Neural cell (in vitro differentiated cells): ENCODE results near the gene PSMG1. TPM values are rescaled to one million over a fixed set of nuclear protein-coding genes. Genes with fewer than 3 reads are reported as not detected.

Source experiments
- H2AFZ ChIP-seq: fragments of 200-600, 300-800 bp; sonication (generic), shearing (Covaris generic); 2 replicates; pipeline ENCODE4 v1.6.0; 2014; ENCODE audit warnings: low read depth, mild to moderate bottlenecking, antibody characterized with exemption, low read length, moderate library complexity
- H3F3A ChIP-seq: fragments of 200-600 bp; shearing (Covaris generic); 2 replicates; pipeline ENCODE4 v1.6.1; 2016; ENCODE audit warnings: mild to moderate bottlenecking, moderate library complexity, mixed read lengths, antibody characterized with exemption, low read length; ENCODE audit not compliant: insufficient read depth, poor library complexity, severe bottlenecking
- H3K27ac ChIP-seq: fragments of 200-600, 300-800 bp; sonication (generic), shearing (Covaris generic); 2 replicates; pipeline ENCODE4 v1.5.1; 2014; ENCODE audit warnings: mild to moderate bottlenecking, low read length, moderate library complexity
- H3K27me3 ChIP-seq: fragments of 300-800, 200-600 bp; sonication (generic), shearing (Covaris generic); 2 replicates; pipeline ENCODE4 v1.6.0; 2014; ENCODE audit warnings: mild to moderate bottlenecking, low read depth, low read length, moderate library complexity; ENCODE audit not compliant: insufficient read depth
- H3K36me3 ChIP-seq: fragments of 300-800, 200-600 bp; sonication (generic), shearing (Covaris generic); 2 replicates; pipeline ENCODE4 v1.5.1; 2014; ENCODE audit warnings: mild to moderate bottlenecking, antibody characterized with exemption, low read length, moderate library complexity; ENCODE audit not compliant: insufficient read depth
- H3K4me2 ChIP-seq: fragments of 300-800, 200-600 bp; sonication (generic), shearing (Covaris generic); 2 replicates; pipeline ENCODE4 v1.6.0; 2014; ENCODE audit warnings: mild to moderate bottlenecking, low read length
- H3K4me3 ChIP-seq: fragments of 300-800, 200-600 bp; sonication (generic), shearing (Covaris generic); 2 replicates; pipeline ENCODE4 v1.5.1; 2014; ENCODE audit warnings: mild to moderate bottlenecking, low read length, moderate library complexity
- H3K79me2 ChIP-seq: fragments of 200-600 bp; shearing (Covaris generic); replicated peaks from 2 replicates; pipeline ENCODE4 v1.6.0; 2014; ENCODE audit warnings: mild to moderate bottlenecking, low read length, moderate library complexity; ENCODE audit not compliant: insufficient read depth
- H3K9ac ChIP-seq: fragments of 300-800, 200-600 bp; sonication (generic), shearing (Covaris generic); 2 replicates; pipeline ENCODE4 v1.6.1; 2016; ENCODE audit warnings: mild to moderate bottlenecking, low read length, mixed read lengths
- H3K9me2 ChIP-seq: fragments of 200-600 bp; shearing (Covaris generic); 2 replicates; pipeline ENCODE4 v1.6.1; 2016; ENCODE audit warnings: mild to moderate bottlenecking, low read length, mixed read lengths; ENCODE audit not compliant: insufficient read depth
- H3K9me3 ChIP-seq: fragments of 200-600, 300-800 bp; sonication (generic), shearing (Covaris generic); 2 replicates; pipeline ENCODE4 v1.6.1; 2016; ENCODE audit warnings: mild to moderate bottlenecking, mixed run types, low read length, moderate library complexity, mixed read lengths
- H4K20me1 ChIP-seq: fragments of 200-600 bp; shearing (Covaris generic); 2 replicates; pipeline ENCODE4 v1.6.1; 2016; ENCODE audit warnings: mild to moderate bottlenecking, mixed run types; ENCODE audit not compliant: insufficient read depth
- EP300 ChIP-seq: fragments of 450-650 bp; conservative IDR thresholded peaks from 2 replicates; pipeline ENCODE4 v1.6.1; 2014; ENCODE audit warnings: antibody characterized with exemption, mild to moderate bottlenecking, moderate library complexity; ENCODE audit not compliant: poor library complexity, severe bottlenecking
- EZH2 ChIP-seq: fragments of 200-600, 300-800 bp; shearing (Covaris generic), sonication (generic); IDR thresholded peaks from 2 replicates; pipeline ENCODE4 v1.6.1; 2014; ENCODE audit warnings: antibody characterized with exemption, low read length, borderline replicate concordance, mild to moderate bottlenecking; ENCODE audit not compliant: insufficient read depth, poor library complexity, severe bottlenecking
- MXI1 ChIP-seq: fragments of 450-650 bp; conservative IDR thresholded peaks from 2 replicates; pipeline ENCODE4 v1.6.1; 2014; ENCODE audit warnings: antibody characterized with exemption, mild to moderate bottlenecking; ENCODE audit not compliant: poor library complexity, severe bottlenecking
- POLR2AphosphoS5 ChIP-seq: IDR thresholded peaks from 2 replicates; pipeline ENCODE4 v1.6.1; 2012
- RAD21 ChIP-seq: fragments of 450-650 bp; conservative IDR thresholded peaks from 2 replicates; pipeline ENCODE4 v1.6.1; 2014; ENCODE audit warnings: antibody characterized with exemption, mild to moderate bottlenecking, moderate library complexity
- SMC3 ChIP-seq: fragments of 450-650 bp; conservative IDR thresholded peaks from 2 replicates; pipeline ENCODE4 v1.6.1; 2014; ENCODE audit warnings: antibody characterized with exemption, mild to moderate bottlenecking, moderate library complexity; ENCODE audit not compliant: poor library complexity
- TAF1 ChIP-seq: IDR thresholded peaks from 2 replicates; pipeline ENCODE4 v1.6.1; 2012; ENCODE audit warnings: low read depth
- polyA plus RNA-seq: library from polyadenylated mRNA; depleted of rRNA; stranded (reverse); fragments of >200 nt; gene quantifications from 2 replicates; pipeline ENCODE4 v1.2.3, GENCODE V29; 2014
- TF ChIP-seq, protein P1 (sequence below): IDR thresholded peaks from 2 replicates; pipeline ENCODE4 v1.6.1; 2012; ENCODE audit warnings: borderline replicate concordance
- TF ChIP-seq, protein P2 (sequence below): fragments of 450-650 bp; IDR thresholded peaks from 2 replicates; pipeline ENCODE4 v1.5.1; 2014; ENCODE audit warnings: antibody characterized with exemption, mild to moderate bottlenecking, moderate library complexity; ENCODE audit not compliant: poor library complexity, severe bottlenecking

Gene PSMG1
- polyA plus RNA-seq, 1 donor from 2014 or later, result 45.2 TPM

DNA sequence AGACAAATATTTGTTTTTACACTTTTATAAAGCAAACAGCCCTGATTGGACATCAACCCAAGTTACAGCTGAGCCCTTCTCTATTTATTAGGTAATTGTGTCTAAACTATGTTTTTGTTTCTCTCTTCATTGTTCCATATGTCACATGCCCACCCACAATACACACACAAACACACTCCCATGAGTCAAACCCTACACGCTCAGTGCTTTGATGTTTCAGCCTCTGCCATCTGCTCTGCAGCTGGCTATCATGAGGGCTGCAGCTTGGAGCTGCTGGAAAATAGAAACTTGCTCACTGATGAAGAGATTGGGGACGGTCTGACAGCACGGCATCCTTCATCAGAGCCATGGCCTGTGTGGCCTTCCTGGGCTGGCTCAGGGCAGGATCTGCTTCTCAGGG lies 41.7 kb downstream of the PSMG1 start:
- H3K9me2 ChIP-seq, result no peaks in the 10 kb centered on the region
- no peaks in the 10 kb centered on the region for H3F3A ChIP-seq
- no peaks in the 10 kb centered on the region for H3K27me3 ChIP-seq
- TF ChIP-seq EP300, result no peak
- no peak for TF ChIP-seq POLR2AphosphoS5
- TF ChIP-seq RAD21, result no peak
- TF ChIP-seq MXI1, result no peak
- no peak for TF ChIP-seq SMC3
- TF ChIP-seq TAF1, result no peak
- TF ChIP-seq, protein P1, sequence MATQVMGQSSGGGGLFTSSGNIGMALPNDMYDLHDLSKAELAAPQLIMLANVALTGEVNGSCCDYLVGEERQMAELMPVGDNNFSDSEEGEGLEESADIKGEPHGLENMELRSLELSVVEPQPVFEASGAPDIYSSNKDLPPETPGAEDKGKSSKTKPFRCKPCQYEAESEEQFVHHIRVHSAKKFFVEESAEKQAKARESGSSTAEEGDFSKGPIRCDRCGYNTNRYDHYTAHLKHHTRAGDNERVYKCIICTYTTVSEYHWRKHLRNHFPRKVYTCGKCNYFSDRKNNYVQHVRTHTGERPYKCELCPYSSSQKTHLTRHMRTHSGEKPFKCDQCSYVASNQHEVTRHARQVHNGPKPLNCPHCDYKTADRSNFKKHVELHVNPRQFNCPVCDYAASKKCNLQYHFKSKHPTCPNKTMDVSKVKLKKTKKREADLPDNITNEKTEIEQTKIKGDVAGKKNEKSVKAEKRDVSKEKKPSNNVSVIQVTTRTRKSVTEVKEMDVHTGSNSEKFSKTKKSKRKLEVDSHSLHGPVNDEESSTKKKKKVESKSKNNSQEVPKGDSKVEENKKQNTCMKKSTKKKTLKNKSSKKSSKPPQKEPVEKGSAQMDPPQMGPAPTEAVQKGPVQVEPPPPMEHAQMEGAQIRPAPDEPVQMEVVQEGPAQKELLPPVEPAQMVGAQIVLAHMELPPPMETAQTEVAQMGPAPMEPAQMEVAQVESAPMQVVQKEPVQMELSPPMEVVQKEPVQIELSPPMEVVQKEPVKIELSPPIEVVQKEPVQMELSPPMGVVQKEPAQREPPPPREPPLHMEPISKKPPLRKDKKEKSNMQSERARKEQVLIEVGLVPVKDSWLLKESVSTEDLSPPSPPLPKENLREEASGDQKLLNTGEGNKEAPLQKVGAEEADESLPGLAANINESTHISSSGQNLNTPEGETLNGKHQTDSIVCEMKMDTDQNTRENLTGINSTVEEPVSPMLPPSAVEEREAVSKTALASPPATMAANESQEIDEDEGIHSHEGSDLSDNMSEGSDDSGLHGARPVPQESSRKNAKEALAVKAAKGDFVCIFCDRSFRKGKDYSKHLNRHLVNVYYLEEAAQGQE, result no peak
- no peak for TF ChIP-seq EZH2
- TF ChIP-seq, protein P2, sequence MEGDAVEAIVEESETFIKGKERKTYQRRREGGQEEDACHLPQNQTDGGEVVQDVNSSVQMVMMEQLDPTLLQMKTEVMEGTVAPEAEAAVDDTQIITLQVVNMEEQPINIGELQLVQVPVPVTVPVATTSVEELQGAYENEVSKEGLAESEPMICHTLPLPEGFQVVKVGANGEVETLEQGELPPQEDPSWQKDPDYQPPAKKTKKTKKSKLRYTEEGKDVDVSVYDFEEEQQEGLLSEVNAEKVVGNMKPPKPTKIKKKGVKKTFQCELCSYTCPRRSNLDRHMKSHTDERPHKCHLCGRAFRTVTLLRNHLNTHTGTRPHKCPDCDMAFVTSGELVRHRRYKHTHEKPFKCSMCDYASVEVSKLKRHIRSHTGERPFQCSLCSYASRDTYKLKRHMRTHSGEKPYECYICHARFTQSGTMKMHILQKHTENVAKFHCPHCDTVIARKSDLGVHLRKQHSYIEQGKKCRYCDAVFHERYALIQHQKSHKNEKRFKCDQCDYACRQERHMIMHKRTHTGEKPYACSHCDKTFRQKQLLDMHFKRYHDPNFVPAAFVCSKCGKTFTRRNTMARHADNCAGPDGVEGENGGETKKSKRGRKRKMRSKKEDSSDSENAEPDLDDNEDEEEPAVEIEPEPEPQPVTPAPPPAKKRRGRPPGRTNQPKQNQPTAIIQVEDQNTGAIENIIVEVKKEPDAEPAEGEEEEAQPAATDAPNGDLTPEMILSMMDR, result no peak
- no peaks in the 10 kb centered on the region for H4K20me1 ChIP-seq
- no peaks in the 10 kb centered on the region for H3K36me3 ChIP-seq
- no peak overlapping the region for H3K27ac ChIP-seq
- H3K9ac ChIP-seq, result no peak overlapping the region
- H3K79me2 ChIP-seq, result no peaks in the 10 kb centered on the region
- H3K4me2 ChIP-seq, result no peak overlapping the region
- no peaks in the 10 kb centered on the region for H3K9me3 ChIP-seq
- no peak overlapping the region for H3K4me3 ChIP-seq
- no peak overlapping the region for H2AFZ ChIP-seq

DNA sequence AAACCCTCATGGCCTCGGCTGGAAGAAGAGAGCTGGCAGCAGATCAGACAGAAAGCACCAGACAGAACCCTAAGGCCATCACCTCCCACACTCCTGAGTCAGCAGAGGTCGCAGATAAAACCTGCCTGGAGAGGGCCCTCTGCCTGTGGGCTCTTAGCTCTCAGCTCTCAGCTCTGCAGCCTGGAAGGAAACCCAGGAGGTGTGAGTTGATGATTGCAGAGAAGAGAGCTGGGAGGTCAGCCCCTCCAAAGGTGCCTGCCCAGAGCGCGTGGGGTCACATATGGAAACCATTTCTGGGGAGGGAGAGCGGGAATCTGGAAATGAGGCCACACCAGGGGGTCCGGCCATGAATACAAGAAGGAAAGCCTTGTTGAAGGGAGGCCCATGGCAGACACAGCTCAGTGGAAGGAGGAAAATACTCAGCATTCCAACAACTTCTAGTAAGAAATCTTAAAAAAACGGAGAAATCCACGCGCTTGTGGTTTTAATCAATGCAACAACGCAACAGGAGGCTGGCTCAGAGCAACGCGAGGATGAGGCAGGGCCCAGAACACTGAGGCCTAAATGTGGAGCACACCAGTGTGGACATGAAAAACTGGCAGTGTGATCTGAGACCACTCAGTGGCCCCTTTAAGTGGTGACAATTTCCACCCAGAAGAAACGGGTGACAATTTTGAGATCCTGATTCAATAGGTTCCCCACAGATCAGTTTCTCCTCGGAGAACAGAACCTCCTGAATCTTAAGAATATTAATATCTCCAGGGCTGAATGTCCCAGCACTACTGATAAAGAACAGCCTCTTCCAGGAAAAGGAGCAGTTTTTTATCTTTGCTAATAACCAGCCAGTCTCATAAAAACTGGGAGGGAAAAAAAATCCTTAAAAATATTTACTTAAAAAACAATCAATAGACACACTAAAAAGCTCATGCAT lies 45.7 kb downstream of the PSMG1 start:
- no peak overlapping the region for H3K4me3 ChIP-seq
- no peaks in the 10 kb centered on the region for H3K27me3 ChIP-seq
- no peak for TF ChIP-seq SMC3
- no peaks in the 10 kb centered on the region for H3K9me3 ChIP-seq
- no peaks in the 10 kb centered on the region for H3K9me2 ChIP-seq
- no peaks in the 10 kb centered on the region for H3K36me3 ChIP-seq
- H2AFZ ChIP-seq, result no peak overlapping the region
- no peak overlapping the region for H3K9ac ChIP-seq
- no peak overlapping the region for H3K4me2 ChIP-seq
- no peak overlapping the region for H3K27ac ChIP-seq
- H3K79me2 ChIP-seq, result no peaks in the 10 kb centered on the region
- H3F3A ChIP-seq, result no peaks in the 10 kb centered on the region
- H4K20me1 ChIP-seq, result no peaks in the 10 kb centered on the region
